ENCODE results near the gene SIK1. TPM values are rescaled to one million over a fixed set of nuclear protein-coding genes. Genes with fewer than 3 reads are reported as not detected.
"Not testable (repeated sequence)": the region's sequence is repeated elsewhere in the genome, so short reads cannot be mapped to it uniquely, and the experiment has no call there.

Gene SIK1
- polyA plus RNA-seq, 4 donors = 1.9 to 11.5 (median 4.9) TPM

GRCh38 chr21:43396788-43397438 is 30.0 kb downstream of the SIK1 start:
- H3K27me3 ChIP-seq (ENCODE audit: control insufficient read depth in 3 of 3, insufficient read depth in 3 of 3, low read length in 3 of 3); H3K9me3 ChIP-seq (ENCODE audit: control insufficient read depth in 2 of 2, insufficient read depth in 1 of 2, low read depth in 1 of 2, low read length in 1 of 2); DNase-seq; H3K36me3 ChIP-seq (ENCODE audit: control insufficient read depth in 3 of 3, insufficient read depth in 2 of 3, low read depth in 1 of 3, low read length in 3 of 3); FAIRE-seq; H3K27ac ChIP-seq (ENCODE audit: low read depth in 1 of 3, low read length in 2 of 3); H3K4me3 ChIP-seq (ENCODE audit: low read depth in 1 of 3, low read length in 3 of 3); H3K4me1 ChIP-seq (ENCODE audit: control insufficient read depth in 3 of 3, insufficient read depth in 2 of 3, low read depth in 1 of 3, low read length in 2 of 3): not testable (repeated sequence)
- WGBS, 3 donors = no CpG with 5 or more reads among the region's 27 CpGs

- H3K4me3 ChIP-seq (ENCODE audit: low read depth in 1 of 3, low read length in 3 of 3); H3K4me1 ChIP-seq (ENCODE audit: control insufficient read depth in 3 of 3, insufficient read depth in 2 of 3, low read depth in 1 of 3, low read length in 2 of 3); H3K27me3 ChIP-seq (ENCODE audit: control insufficient read depth in 3 of 3, insufficient read depth in 3 of 3, low read length in 3 of 3); FAIRE-seq; H3K27ac ChIP-seq (ENCODE audit: low read depth in 1 of 3, low read length in 2 of 3); DNase-seq; H3K36me3 ChIP-seq (ENCODE audit: control insufficient read depth in 3 of 3, insufficient read depth in 2 of 3, low read depth in 1 of 3, low read length in 3 of 3); H3K9me3 ChIP-seq (ENCODE audit: control insufficient read depth in 2 of 2, insufficient read depth in 1 of 2, low read depth in 1 of 2, low read length in 1 of 2): not testable (repeated sequence)
- no CpG with 5 or more reads among the region's 19 CpGs for WGBS, 3 donors
Measured at GRCh38 chr21:43383351-43383750, 43.6 kb downstream of the SIK1 start.

DNA sequence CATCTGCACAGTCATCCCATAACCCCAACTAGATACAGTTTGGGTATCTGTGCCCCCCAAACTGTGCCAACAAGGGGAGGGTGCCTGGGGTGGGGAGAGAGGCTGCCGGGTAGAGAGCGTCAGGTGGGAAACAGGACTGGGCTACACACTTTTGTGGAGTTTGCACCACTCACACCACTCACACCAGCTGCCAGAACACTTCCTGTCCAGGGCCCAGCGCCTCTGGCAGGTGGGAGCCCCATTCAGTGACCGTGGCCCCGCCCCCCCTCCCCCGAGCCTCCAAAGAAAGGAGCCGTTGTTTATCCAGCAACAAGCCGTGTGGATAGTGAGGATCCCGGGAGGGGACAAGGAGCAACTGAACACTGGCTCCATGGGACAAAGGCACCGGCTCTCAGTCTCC is 44.0 kb downstream of the SIK1 start:
- not testable (repeated sequence) for DNase-seq; H3K4me3 ChIP-seq (ENCODE audit: low read depth in 1 of 3, low read length in 3 of 3); FAIRE-seq; H3K9me3 ChIP-seq (ENCODE audit: control insufficient read depth in 2 of 2, insufficient read depth in 1 of 2, low read depth in 1 of 2, low read length in 1 of 2); H3K27me3 ChIP-seq (ENCODE audit: control insufficient read depth in 3 of 3, insufficient read depth in 3 of 3, low read length in 3 of 3); H3K27ac ChIP-seq (ENCODE audit: low read depth in 1 of 3, low read length in 2 of 3); H3K4me1 ChIP-seq (ENCODE audit: control insufficient read depth in 3 of 3, insufficient read depth in 2 of 3, low read depth in 1 of 3, low read length in 2 of 3); H3K36me3 ChIP-seq (ENCODE audit: control insufficient read depth in 3 of 3, insufficient read depth in 2 of 3, low read depth in 1 of 3, low read length in 3 of 3)
- WGBS, 3 donors = 0 to 30% (median 17%) methylated on average over 1 to 4 of the region's 10 CpGs

DNA sequence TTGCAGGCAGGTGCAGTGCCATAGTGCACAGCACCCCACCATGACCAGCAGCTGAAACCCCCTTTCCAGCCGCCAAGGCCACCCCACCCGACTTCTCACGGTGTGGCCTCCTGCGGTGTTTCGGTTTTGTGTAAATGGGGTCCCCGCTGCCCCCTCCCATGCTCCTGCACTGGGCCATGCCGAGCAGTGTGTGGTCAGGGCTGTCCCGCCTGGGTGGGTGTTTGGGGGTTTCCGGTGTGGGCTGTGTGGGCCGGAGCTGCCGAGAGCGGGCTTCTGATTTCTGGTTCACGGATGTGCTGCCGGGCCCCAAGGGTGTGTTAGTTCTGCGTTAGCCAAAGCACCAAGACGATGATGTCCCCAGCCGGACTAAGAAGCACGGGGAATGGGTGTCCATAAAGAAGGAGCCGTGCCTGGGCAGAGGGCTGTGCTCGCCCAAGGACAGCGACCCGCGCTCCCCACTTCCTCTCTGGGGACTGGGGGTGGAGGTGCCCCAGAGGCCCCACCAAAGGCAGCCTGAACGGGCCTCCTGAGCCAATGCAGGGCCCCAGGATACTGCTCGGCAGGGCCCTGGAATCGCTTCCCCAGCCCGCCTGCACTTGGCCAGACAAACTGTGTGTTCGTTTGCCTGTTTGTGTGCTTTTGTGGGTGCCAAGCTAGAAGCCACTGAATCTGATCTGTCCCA is 45.9 kb downstream of the SIK1 start:
- WGBS, 3 donors = 80 to 95% (median 93%) methylated on average over 5 to 6 of the region's 28 CpGs
- not testable (repeated sequence) for H3K9me3 ChIP-seq (ENCODE audit: control insufficient read depth in 2 of 2, insufficient read depth in 1 of 2, low read depth in 1 of 2, low read length in 1 of 2); FAIRE-seq; H3K27me3 ChIP-seq (ENCODE audit: control insufficient read depth in 3 of 3, insufficient read depth in 3 of 3, low read length in 3 of 3); H3K4me3 ChIP-seq (ENCODE audit: low read depth in 1 of 3, low read length in 3 of 3); DNase-seq; H3K27ac ChIP-seq (ENCODE audit: low read depth in 1 of 3, low read length in 2 of 3); H3K36me3 ChIP-seq (ENCODE audit: control insufficient read depth in 3 of 3, insufficient read depth in 2 of 3, low read depth in 1 of 3, low read length in 3 of 3); H3K4me1 ChIP-seq (ENCODE audit: control insufficient read depth in 3 of 3, insufficient read depth in 2 of 3, low read depth in 1 of 3, low read length in 2 of 3)

DNA sequence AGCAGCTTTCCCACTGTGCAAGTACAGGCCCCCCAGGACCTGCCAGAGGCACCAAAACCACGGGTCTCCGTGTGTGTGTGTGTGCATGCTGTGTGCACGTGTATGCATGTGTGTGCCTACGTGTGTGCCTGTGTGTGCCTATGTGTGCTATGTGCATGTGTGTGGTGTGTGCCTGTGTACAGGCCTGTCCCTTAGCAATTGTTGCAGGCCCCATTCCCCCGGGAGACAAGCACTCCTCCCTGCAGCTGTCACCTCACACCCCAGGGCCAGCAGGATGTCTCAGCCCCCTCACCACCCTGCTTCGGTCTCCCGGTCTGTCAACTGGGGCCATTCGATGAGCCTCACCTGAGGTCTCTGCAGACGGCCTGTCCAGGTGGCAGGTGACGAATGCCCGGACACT is 46.6 kb downstream of the SIK1 start:
- DNase-seq; H3K9me3 ChIP-seq (ENCODE audit: control insufficient read depth in 2 of 2, insufficient read depth in 1 of 2, low read depth in 1 of 2, low read length in 1 of 2); H3K4me3 ChIP-seq (ENCODE audit: low read depth in 1 of 3, low read length in 3 of 3); H3K4me1 ChIP-seq (ENCODE audit: control insufficient read depth in 3 of 3, insufficient read depth in 2 of 3, low read depth in 1 of 3, low read length in 2 of 3); FAIRE-seq; H3K27me3 ChIP-seq (ENCODE audit: control insufficient read depth in 3 of 3, insufficient read depth in 3 of 3, low read length in 3 of 3); H3K36me3 ChIP-seq (ENCODE audit: control insufficient read depth in 3 of 3, insufficient read depth in 2 of 3, low read depth in 1 of 3, low read length in 3 of 3); H3K27ac ChIP-seq (ENCODE audit: low read depth in 1 of 3, low read length in 2 of 3): not testable (repeated sequence)
- 77 to 90% (median 80%) methylated on average over 2 to 4 of the region's 11 CpGs for WGBS, 3 donors

DNA sequence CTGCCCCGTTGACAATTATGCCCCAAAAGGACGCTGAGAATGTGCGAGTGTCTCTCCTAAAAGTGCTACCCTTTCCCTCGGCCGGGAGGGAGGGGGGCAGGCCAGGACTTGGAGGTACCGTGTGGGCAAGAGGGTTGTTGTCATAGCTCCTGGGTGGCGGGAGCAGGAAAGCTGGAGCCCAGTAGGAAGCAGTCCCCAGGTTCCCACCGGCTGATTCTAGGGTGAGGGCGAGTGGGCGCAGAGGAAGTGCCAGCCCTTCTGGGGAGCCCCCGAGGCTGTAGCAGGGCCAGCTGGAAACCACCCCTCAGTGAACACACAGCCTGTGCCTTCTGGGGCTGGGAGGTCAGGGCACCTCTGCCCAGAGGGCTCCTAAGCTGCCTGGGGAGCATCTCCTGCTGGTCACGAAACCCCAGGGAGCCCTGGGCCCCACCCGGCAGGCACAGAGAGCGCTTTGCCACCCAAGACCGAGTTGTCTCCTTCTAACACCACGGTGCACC is 47.3 kb downstream of the SIK1 start:
- 70 to 87% methylated on average over 2 to 8 of the region's 16 CpGs; no CpG with 5 or more reads in 1 of the 3 donors for WGBS, 3 donors
- H3K4me1 ChIP-seq (ENCODE audit: control insufficient read depth in 3 of 3, insufficient read depth in 2 of 3, low read depth in 1 of 3, low read length in 2 of 3); H3K9me3 ChIP-seq (ENCODE audit: control insufficient read depth in 2 of 2, insufficient read depth in 1 of 2, low read depth in 1 of 2, low read length in 1 of 2); H3K4me3 ChIP-seq (ENCODE audit: low read depth in 1 of 3, low read length in 3 of 3); FAIRE-seq; DNase-seq; H3K36me3 ChIP-seq (ENCODE audit: control insufficient read depth in 3 of 3, insufficient read depth in 2 of 3, low read depth in 1 of 3, low read length in 3 of 3); H3K27ac ChIP-seq (ENCODE audit: low read depth in 1 of 3, low read length in 2 of 3); H3K27me3 ChIP-seq (ENCODE audit: control insufficient read depth in 3 of 3, insufficient read depth in 3 of 3, low read length in 3 of 3): not testable (repeated sequence)

DNA sequence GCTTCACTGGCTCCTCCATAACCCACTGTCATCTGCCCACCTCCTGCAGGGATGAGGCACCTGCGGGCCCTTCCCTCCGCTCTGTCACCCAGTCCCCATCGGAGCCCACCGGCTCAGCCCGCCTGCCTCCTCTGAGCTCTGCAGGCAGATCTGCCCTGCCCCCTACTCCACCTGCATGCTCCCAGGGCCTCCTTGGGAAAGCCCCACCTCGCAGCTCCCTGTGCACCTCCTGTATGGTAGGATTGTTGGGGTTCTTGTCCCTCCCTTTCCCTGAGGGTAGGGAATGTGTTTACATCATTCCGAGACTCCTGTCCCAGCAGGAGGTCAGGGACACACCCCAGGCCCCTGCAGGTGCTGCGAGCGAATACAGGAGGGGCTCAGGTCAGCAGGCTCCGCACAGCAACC is 50.5 kb downstream of the SIK1 start:
- H3K27me3 ChIP-seq (ENCODE audit: control insufficient read depth in 3 of 3, insufficient read depth in 3 of 3, low read length in 3 of 3) = no peaks in the 10 kb centered on the region
- no peak for DNase-seq
- no peak overlapping the region for H3K4me3 ChIP-seq (ENCODE audit: low read depth in 1 of 3, low read length in 3 of 3)
- H3K36me3 ChIP-seq (ENCODE audit: control insufficient read depth in 3 of 3, insufficient read depth in 2 of 3, low read depth in 1 of 3, low read length in 3 of 3) = no peaks in the 10 kb centered on the region
- H3K9me3 ChIP-seq (ENCODE audit: control insufficient read depth in 2 of 2, insufficient read depth in 1 of 2, low read depth in 1 of 2, low read length in 1 of 2) = no peaks in the 10 kb centered on the region
- no peak for FAIRE-seq
- 85 to 88% (median 86%) methylated on average over 10 of the region's 10 CpGs for WGBS, 3 donors
- H3K27ac ChIP-seq (ENCODE audit: low read depth in 1 of 3, low read length in 2 of 3) = no peak overlapping the region
- no peaks in the 10 kb centered on the region for H3K4me1 ChIP-seq (ENCODE audit: control insufficient read depth in 3 of 3, insufficient read depth in 2 of 3, low read depth in 1 of 3, low read length in 2 of 3)

- Histone ChIP-seq H3K36me3 (ENCODE audit: control insufficient read depth in 3 of 3, insufficient read depth in 2 of 3, low read depth in 1 of 3, low read length in 3 of 3) (no peaks in the 10 kb centered on the region), H3K9me3 (ENCODE audit: control insufficient read depth in 2 of 2, insufficient read depth in 1 of 2, low read depth in 1 of 2, low read length in 1 of 2) (no peaks in the 10 kb centered on the region), H3K27ac (ENCODE audit: low read depth in 1 of 3, low read length in 2 of 3) (no peak overlapping the region), H3K27me3 (ENCODE audit: control insufficient read depth in 3 of 3, insufficient read depth in 3 of 3, low read length in 3 of 3) (no peaks in the 10 kb centered on the region), H3K4me3 (ENCODE audit: low read depth in 1 of 3, low read length in 3 of 3) (no peak overlapping the region), H3K4me1 (ENCODE audit: control insufficient read depth in 3 of 3, insufficient read depth in 2 of 3, low read depth in 1 of 3, low read length in 2 of 3) (no peaks in the 10 kb centered on the region)
- no peak for DNase-seq
- no peak for FAIRE-seq
- WGBS, 3 donors = 89% methylated on average over 19 to 21 of the region's 21 CpGs
Measured at GRCh38 chr21:43375837-43376477, 51.0 kb downstream of the SIK1 start.
